Bronchial epithelial cell (primary cell): ENCODE results near the gene SLC35E2B. TPM values are rescaled to one million over a fixed set of nuclear protein-coding genes. Genes with fewer than 3 reads are reported as not detected.

ENCODE experiments used
- DNase-seq: peaks from one replicate; pipeline ENCODE4 v3.0.0-alpha.2; 2010; ENCODE audit warnings: low read depth
- FAIRE-seq: peaks from 2 replicates; lab custom pipeline; 2011; peaks lifted over from hg19 to GRCh38; lab: Jason Lieb, UNC
- H3K27me3 ChIP-seq: 2 replicates; pipeline ENCODE4 v1.5.1; 2011; ENCODE audit warnings: low read length; ENCODE audit not compliant: control insufficient read depth, insufficient read depth
- H3K36me3 ChIP-seq: 2 replicates; pipeline ENCODE4 v1.5.1; 2011; ENCODE audit warnings: low read length; ENCODE audit not compliant: control insufficient read depth, insufficient read depth
- H3K4me3 ChIP-seq: 2 replicates; pipeline ENCODE4 v1.5.1; 2011; ENCODE audit warnings: mild to moderate bottlenecking, low read depth, low read length, control low read depth
- total RNA-seq: library from RNA; depleted of rRNA; stranded (reverse); fragments of >200 nt; gene quantifications from 2 replicates; pipeline ENCODE4 v1.2.1, GENCODE V29; 2014
- TF ChIP-seq, protein P1 (sequence below): IDR thresholded peaks from 2 replicates; pipeline ENCODE4 v1.5.1; 2011; ENCODE audit warnings: mild to moderate bottlenecking, moderate library complexity, low read length, control low read depth, inconsistent platforms; ENCODE audit not compliant: insufficient read depth, severe bottlenecking

The SLC35E2B gene
- total RNA-seq, 1 donor from 2014 or later: 14.0 TPM

DNA sequence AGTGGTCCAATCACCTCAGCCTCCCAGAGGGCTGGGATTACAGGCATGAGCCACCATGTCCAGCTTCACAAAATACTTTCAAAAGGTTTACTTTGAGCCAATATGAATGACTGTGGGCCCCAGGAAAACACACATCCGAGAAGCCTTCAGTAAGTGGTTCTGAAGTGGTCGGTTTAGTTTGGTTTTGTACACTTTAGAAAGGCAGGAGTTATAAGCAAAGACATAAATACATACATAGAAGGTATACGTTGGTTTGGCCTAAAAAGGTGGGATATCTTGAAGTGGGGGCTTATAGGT is 80.5 kb downstream of the SLC35E2B start:
- H3K36me3 ChIP-seq: no peaks in the 10 kb centered on the region
- no peak for DNase-seq
- no peak for FAIRE-seq
- H3K27me3 ChIP-seq: no peaks in the 10 kb centered on the region
- TF ChIP-seq, protein P1, sequence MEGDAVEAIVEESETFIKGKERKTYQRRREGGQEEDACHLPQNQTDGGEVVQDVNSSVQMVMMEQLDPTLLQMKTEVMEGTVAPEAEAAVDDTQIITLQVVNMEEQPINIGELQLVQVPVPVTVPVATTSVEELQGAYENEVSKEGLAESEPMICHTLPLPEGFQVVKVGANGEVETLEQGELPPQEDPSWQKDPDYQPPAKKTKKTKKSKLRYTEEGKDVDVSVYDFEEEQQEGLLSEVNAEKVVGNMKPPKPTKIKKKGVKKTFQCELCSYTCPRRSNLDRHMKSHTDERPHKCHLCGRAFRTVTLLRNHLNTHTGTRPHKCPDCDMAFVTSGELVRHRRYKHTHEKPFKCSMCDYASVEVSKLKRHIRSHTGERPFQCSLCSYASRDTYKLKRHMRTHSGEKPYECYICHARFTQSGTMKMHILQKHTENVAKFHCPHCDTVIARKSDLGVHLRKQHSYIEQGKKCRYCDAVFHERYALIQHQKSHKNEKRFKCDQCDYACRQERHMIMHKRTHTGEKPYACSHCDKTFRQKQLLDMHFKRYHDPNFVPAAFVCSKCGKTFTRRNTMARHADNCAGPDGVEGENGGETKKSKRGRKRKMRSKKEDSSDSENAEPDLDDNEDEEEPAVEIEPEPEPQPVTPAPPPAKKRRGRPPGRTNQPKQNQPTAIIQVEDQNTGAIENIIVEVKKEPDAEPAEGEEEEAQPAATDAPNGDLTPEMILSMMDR: no peak
- H3K4me3 ChIP-seq: no peak overlapping the region

DNA sequence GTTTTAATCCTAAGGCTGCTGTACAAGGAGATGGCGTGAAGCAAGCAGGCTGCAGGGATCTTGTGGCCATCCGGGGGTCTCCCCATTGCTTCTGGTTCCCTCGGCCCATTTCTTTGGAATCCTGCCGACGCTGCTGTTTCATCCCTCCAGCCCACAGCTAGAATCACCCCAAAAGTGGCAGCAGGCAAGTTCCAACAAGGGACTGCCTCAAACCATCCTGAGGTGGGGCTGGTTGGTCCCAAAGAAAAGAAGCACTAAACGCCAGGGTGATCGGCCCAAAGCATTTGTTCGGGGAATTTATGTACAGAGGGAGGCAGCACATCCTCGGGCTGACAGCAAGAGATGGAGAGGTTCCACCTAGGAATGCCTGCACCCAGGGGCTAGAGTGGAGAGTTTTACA is 81.8 kb downstream of the SLC35E2B start:
- Histone ChIP-seq H3K4me3 (no peak overlapping the region), H3K27me3 (no peaks in the 10 kb centered on the region), H3K36me3 (no peaks in the 10 kb centered on the region)
- DNase-seq (no peak), FAIRE-seq (no peak)
- TF ChIP-seq, protein P1: no peak

DNA sequence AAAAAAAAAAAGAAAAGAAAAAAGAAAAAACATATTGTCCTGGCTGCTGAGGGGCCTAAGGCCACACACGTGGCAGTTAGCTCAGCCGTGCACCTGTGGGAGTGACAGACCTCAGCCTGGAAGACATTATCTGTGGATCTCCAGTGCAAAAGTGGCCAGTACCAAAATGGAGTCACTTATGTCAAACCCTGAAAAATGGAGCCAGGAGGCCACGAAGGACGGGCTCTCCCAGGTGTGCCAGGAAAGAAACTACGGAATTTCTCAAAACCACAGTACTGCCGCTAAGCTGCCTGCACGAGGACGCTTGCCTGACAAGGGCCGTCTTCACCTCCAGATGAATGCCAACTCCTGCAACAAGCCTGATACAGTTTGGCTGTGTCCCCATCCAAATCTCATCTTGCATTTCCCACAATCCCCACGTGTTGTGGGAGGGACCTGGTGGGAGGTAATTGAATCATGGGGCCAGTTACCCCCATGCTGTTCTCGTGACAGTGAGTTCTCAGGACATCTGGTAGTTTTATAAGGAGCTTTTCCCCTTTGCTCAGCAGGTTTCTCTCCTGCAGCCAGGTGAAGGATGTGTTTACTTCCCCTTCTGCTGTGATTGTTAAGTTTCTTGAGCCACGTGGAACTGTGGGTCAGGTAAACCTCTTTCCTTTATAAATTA is 82.6 kb downstream of the SLC35E2B start:
- Histone ChIP-seq H3K36me3 (no peaks in the 10 kb centered on the region), H3K4me3 (no peak overlapping the region), H3K27me3 (no peaks in the 10 kb centered on the region)
- DNase-seq (no peak), FAIRE-seq (no peak)
- TF ChIP-seq, protein P1: no peak

Other genes with a start within 250 kb of the SLC35E2B start
- gene ATAD3C, start 243.1 kb downstream of the SLC35E2B start, total RNA-seq: 0.26 and 0.77 TPM in 2 replicates
- gene ATAD3B, start 221.0 kb downstream of the SLC35E2B start, total RNA-seq: 19.2 and 24.7 TPM in 2 replicates
- 20.9 and 28.7 TPM in 2 replicates for gene ATAD3A, start 180.6 kb downstream of the SLC35E2B start, total RNA-seq
- 0.53 and 0.64 TPM in 2 replicates for gene TMEM240, start 152.2 kb downstream of the SLC35E2B start, total RNA-seq
- 54.0 and 56.1 TPM in 2 replicates for gene SSU72, start 117.9 kb downstream of the SLC35E2B start, total RNA-seq
- 0.26 TPM in 2 replicates for gene FNDC10, start 92.7 kb downstream of the SLC35E2B start, total RNA-seq
- 78.2 and 82.2 TPM in 2 replicates for gene MIB2, start 77.3 kb downstream of the SLC35E2B start, total RNA-seq
- 0.26 and 0.38 TPM in 2 replicates for gene MMP23B, start 60.6 kb downstream of the SLC35E2B start, total RNA-seq
- gene CDK11B, start 33.8 kb downstream of the SLC35E2B start, total RNA-seq: 5.0 and 7.6 TPM in 2 replicates
- gene CDK11A, start 31.6 kb upstream of the SLC35E2B start, total RNA-seq: 4.2 and 10.6 TPM in 2 replicates
- 41.6 and 51.0 TPM in 2 replicates for gene NADK, start 85.7 kb upstream of the SLC35E2B start, total RNA-seq
- gene GNB1, start 198.3 kb upstream of the SLC35E2B start, total RNA-seq: 116 and 126 TPM in 2 replicates
- gene CALML6, start 222.5 kb upstream of the SLC35E2B start, total RNA-seq: under 0.01 and 0.77 TPM in 2 replicates
- gene TMEM52, start 226.5 kb upstream of the SLC35E2B start, total RNA-seq: 1.4 and 1.6 TPM in 2 replicates